ENCODE results near the gene ATF4. TPM values are rescaled to one million over a fixed set of nuclear protein-coding genes. Genes with fewer than 3 reads are reported as not detected.

Gene ATF4
- total RNA-seq, 4 donors from 2014 or later, result 258 to 714 (median 610) TPM

GRCh38 chr22:39546889-39547586 is 26.7 kb downstream of the ATF4 start:
- no peak for ATAC-seq (ENCODE audit: low FRiP score)
- no peak for TF ChIP-seq CTCF (IDR thresholded peaks at IDR 0.05)
- no peak for DNase-seq (ENCODE audit: low spot score)

GRCh38 chr22:39547587-39547947 is 27.2 kb downstream of the ATF4 start:
- no peak for ATAC-seq (ENCODE audit: low FRiP score)
- TF ChIP-seq CTCF (IDR thresholded peaks at IDR 0.05), result no peak

GRCh38 chr22:39553429-39553828 is 33.1 kb downstream of the ATF4 start:
- TF ChIP-seq CTCF (IDR thresholded peaks at IDR 0.05), result no peak
- no peak for ATAC-seq (ENCODE audit: low FRiP score)
- no peak for DNase-seq (ENCODE audit: low spot score)

More at GRCh38 chr22:39547587-39547947, 27.2 kb downstream of the ATF4 start:
- no peak for DNase-seq (ENCODE audit: low spot score)

GRCh38 chr22:39554151-39554550 is 33.8 kb downstream of the ATF4 start:
- no peak for DNase-seq (ENCODE audit: low spot score)
- TF ChIP-seq CTCF (IDR thresholded peaks at IDR 0.05), result no peak
- no peak for ATAC-seq (ENCODE audit: low FRiP score)

- ATAC-seq (ENCODE audit: low FRiP score) (no peak), DNase-seq (ENCODE audit: low spot score) (no peak)
- TF ChIP-seq CTCF (IDR thresholded peaks at IDR 0.05), result no peak
These were observed 36.8 kb downstream of the ATF4 start for GRCh38 chr22:39556970-39557841.

GRCh38 chr22:39558254-39558727 is 37.9 kb downstream of the ATF4 start:
- ATAC-seq (ENCODE audit: low FRiP score) (no peak), DNase-seq (ENCODE audit: low spot score) (no peak)
- TF ChIP-seq CTCF (IDR thresholded peaks at IDR 0.05), result no peak
